Hepatocyte (in vitro differentiated cells): ENCODE data around the gene PPP1R9A.

ENCODE experiments used
- CTCF ChIP-seq: fragments of 200-600 bp; sonication (generic); IDR thresholded peaks from 2 replicates; pipeline ENCODE4 v1.5.1; 2016; ENCODE audit warnings: antibody characterized with exemption, mild to moderate bottlenecking; ENCODE audit not compliant: poor library complexity
- EZH2phosphoT487 ChIP-seq: fragments of 200-600 bp; sonication (generic); IDR thresholded peaks from one replicate; pipeline ENCODE4 v1.6.1; 2018; ENCODE audit warnings: antibody characterized with exemption, mild to moderate bottlenecking, low read depth, moderate library complexity; ENCODE audit not compliant: unreplicated experiment, severe bottlenecking

GRCh38 chr7:94940241-94940640 is 32.8 kb downstream of the PPP1R9A start:
- TF ChIP-seq CTCF: no peak
- no peak for TF ChIP-seq EZH2phosphoT487
